Endometrial microvascular endothelial cells (primary cell): ENCODE measurements around the gene BTNL8. TPM values are rescaled to one million over a fixed set of nuclear protein-coding genes. Genes with fewer than 3 reads are reported as not detected.

Experiments
- total RNA-seq: library from RNA; depleted of rRNA; stranded (reverse); fragments of >200 nt; gene quantifications from one replicate; pipeline ENCODE4 v1.2.3, GENCODE V29; 2015; ENCODE audit errors: inconsistent ontology term

BTNL8 gene
- total RNA-seq, 1 donor from 2014 or later: not detected

Other genes with a start within 250 kb of the BTNL8 start
- 33.5 TPM for gene FLT4, start 249.6 kb upstream of the BTNL8 start, total RNA-seq
- not detected for gene OR2Y1, start 159.1 kb upstream of the BTNL8 start, total RNA-seq
- 146 TPM for gene MGAT1, start 96.4 kb upstream of the BTNL8 start, total RNA-seq
- gene ZFP62, start 37.9 kb upstream of the BTNL8 start, total RNA-seq: 5.4 TPM
- not detected for gene BTNL3, start 89.7 kb downstream of the BTNL8 start, total RNA-seq
- gene BTNL9, start 141.1 kb downstream of the BTNL8 start, total RNA-seq: not detected
- not detected for gene OR2V1, start 232.0 kb downstream of the BTNL8 start, total RNA-seq
- gene OR2V2, start 248.4 kb downstream of the BTNL8 start, total RNA-seq: not detected